ENCODE measurements around the gene JAK1. TPM values are rescaled to one million over a fixed set of nuclear protein-coding genes. Genes with fewer than 3 reads are reported as not detected.

Gene JAK1
- total and polyA plus RNA-seq, 9 donors, result 49.2 to 69.5 (median 56.2) TPM

- Histone ChIP-seq H3K4me1 (ENCODE audit: control insufficient read depth, insufficient read depth, low read length) (peaks cover 2% of the 10 kb centered on the region), H3K4me3 (ENCODE audit: low read length) (no peak overlapping the region), H3K36me3 (ENCODE audit: control insufficient read depth, insufficient read depth, low read length) (peaks cover 85% of the 10 kb centered on the region), H3K9me3 (replicated peaks; ENCODE audit: control insufficient read depth, low read depth, low read length) (no peaks in the 10 kb centered on the region), H3K27me3 (ENCODE audit: control insufficient read depth, insufficient read depth, low read length) (no peaks in the 10 kb centered on the region), H3K27ac (ENCODE audit: low read length) (no peak overlapping the region)
- 91% methylated on average over 10 of the region's 10 CpGs for WGBS (ENCODE audit: insufficient coverage)
- DNase-seq, result no peak
Measured at GRCh38 chr1:64846573-64847430, 119.5 kb downstream of the JAK1 start.

- Histone ChIP-seq H3K9me3 (replicated peaks; ENCODE audit: control insufficient read depth, low read depth, low read length) (no peaks in the 10 kb centered on the region), H3K36me3 (ENCODE audit: control insufficient read depth, insufficient read depth, low read length) (peaks cover 88% of the 10 kb centered on the region), H3K27ac (ENCODE audit: low read length) (no peak overlapping the region), H3K27me3 (ENCODE audit: control insufficient read depth, insufficient read depth, low read length) (no peaks in the 10 kb centered on the region), H3K4me1 (ENCODE audit: control insufficient read depth, insufficient read depth, low read length) (peaks cover 3% of the 10 kb centered on the region), H3K4me3 (ENCODE audit: low read length) (no peak overlapping the region)
- DNase-seq, result no peak
- 88% methylated on average over 11 of the region's 13 CpGs for WGBS (ENCODE audit: insufficient coverage)
Measured at GRCh38 chr1:64845831-64846425, 120.4 kb downstream of the JAK1 start.

GRCh38 chr1:64844609-64845008, 121.7 kb downstream of the JAK1 start:
- H3K4me1 ChIP-seq (ENCODE audit: control insufficient read depth, insufficient read depth, low read length), result peaks cover 12% of the 10 kb centered on the region
- peaks cover 88% of the 10 kb centered on the region for H3K36me3 ChIP-seq (ENCODE audit: control insufficient read depth, insufficient read depth, low read length)
- DNase-seq, result no peak
- H3K27ac ChIP-seq (ENCODE audit: low read length), result no peak overlapping the region
- H3K4me3 ChIP-seq (ENCODE audit: low read length), result no peak overlapping the region
- no peaks in the 10 kb centered on the region for H3K9me3 ChIP-seq (replicated peaks; ENCODE audit: control insufficient read depth, low read depth, low read length)
- no peaks in the 10 kb centered on the region for H3K27me3 ChIP-seq (ENCODE audit: control insufficient read depth, insufficient read depth, low read length)
- WGBS (ENCODE audit: insufficient coverage), result 100% methylated on average over 4 of the region's 7 CpGs

- Histone ChIP-seq H3K27me3 (ENCODE audit: control insufficient read depth, insufficient read depth, low read length) (no peaks in the 10 kb centered on the region), H3K4me3 (ENCODE audit: low read length) (no peak overlapping the region), H3K9me3 (replicated peaks; ENCODE audit: control insufficient read depth, low read depth, low read length) (no peaks in the 10 kb centered on the region), H3K27ac (ENCODE audit: low read length) (no peak overlapping the region), H3K36me3 (ENCODE audit: control insufficient read depth, insufficient read depth, low read length) (peaks cover 88% of the 10 kb centered on the region), H3K4me1 (ENCODE audit: control insufficient read depth, insufficient read depth, low read length) (peaks cover 15% of the 10 kb centered on the region)
- no peak for DNase-seq
- WGBS (ENCODE audit: insufficient coverage), result 98% methylated on average over 4 of the region's 7 CpGs
Measured at GRCh38 chr1:64844175-64844574, 122.2 kb downstream of the JAK1 start.

- WGBS (ENCODE audit: insufficient coverage), result 91% methylated on average over 7 of the region's 9 CpGs
- Histone ChIP-seq H3K27me3 (ENCODE audit: control insufficient read depth, insufficient read depth, low read length) (no peaks in the 10 kb centered on the region), H3K9me3 (replicated peaks; ENCODE audit: control insufficient read depth, low read depth, low read length) (no peaks in the 10 kb centered on the region), H3K27ac (ENCODE audit: low read length) (no peak overlapping the region), H3K36me3 (ENCODE audit: control insufficient read depth, insufficient read depth, low read length) (peaks cover 86% of the 10 kb centered on the region), H3K4me1 (ENCODE audit: control insufficient read depth, insufficient read depth, low read length) (peaks cover 15% of the 10 kb centered on the region), H3K4me3 (ENCODE audit: low read length) (no peak overlapping the region)
- DNase-seq, result no peak
Measured at GRCh38 chr1:64843675-64844074, 122.7 kb downstream of the JAK1 start.

- no peaks in the 10 kb centered on the region for H3K9me3 ChIP-seq (replicated peaks; ENCODE audit: control insufficient read depth, low read depth, low read length)
- peaks cover 80% of the 10 kb centered on the region for H3K36me3 ChIP-seq (ENCODE audit: control insufficient read depth, insufficient read depth, low read length)
- peaks cover 18% of the 10 kb centered on the region for H3K4me1 ChIP-seq (ENCODE audit: control insufficient read depth, insufficient read depth, low read length)
- no peak overlapping the region for H3K4me3 ChIP-seq (ENCODE audit: low read length)
- DNase-seq, result peak; percentile 36
- no CpG with 5 or more reads among the region's 2 CpGs for WGBS (ENCODE audit: insufficient coverage)
- H3K27ac ChIP-seq (ENCODE audit: low read length), result no peak overlapping the region
- H3K27me3 ChIP-seq (ENCODE audit: control insufficient read depth, insufficient read depth, low read length), result no peaks in the 10 kb centered on the region
Measured at GRCh38 chr1:64842224-64842623, 124.1 kb downstream of the JAK1 start.

- H3K27ac ChIP-seq (ENCODE audit: low read length), result no peak overlapping the region
Measured at GRCh38 chr1:64841330-64842065, 124.9 kb downstream of the JAK1 start.

GRCh38 chr1:64839732-64840405, 126.5 kb downstream of the JAK1 start:
- Histone ChIP-seq H3K27ac (ENCODE audit: low read length) (peak overlapping the region; percentile 79), H3K4me1 (ENCODE audit: control insufficient read depth, insufficient read depth, low read length) (peaks cover 18% of the 10 kb centered on the region), H3K36me3 (ENCODE audit: control insufficient read depth, insufficient read depth, low read length) (peaks cover 79% of the 10 kb centered on the region), H3K27me3 (ENCODE audit: control insufficient read depth, insufficient read depth, low read length) (no peaks in the 10 kb centered on the region), H3K9me3 (replicated peaks; ENCODE audit: control insufficient read depth, low read depth, low read length) (no peaks in the 10 kb centered on the region), H3K4me3 (ENCODE audit: low read length) (no peak overlapping the region)
- 77% methylated on average over 13 of the region's 15 CpGs for WGBS (ENCODE audit: insufficient coverage)
- peak; percentile 70 for DNase-seq

More at GRCh38 chr1:64841330-64842065, 124.9 kb downstream of the JAK1 start:
- Histone ChIP-seq H3K4me3 (ENCODE audit: low read length) (no peak overlapping the region), H3K9me3 (replicated peaks; ENCODE audit: control insufficient read depth, low read depth, low read length) (no peaks in the 10 kb centered on the region), H3K36me3 (ENCODE audit: control insufficient read depth, insufficient read depth, low read length) (peaks cover 81% of the 10 kb centered on the region), H3K4me1 (ENCODE audit: control insufficient read depth, insufficient read depth, low read length) (peaks cover 18% of the 10 kb centered on the region), H3K27me3 (ENCODE audit: control insufficient read depth, insufficient read depth, low read length) (no peaks in the 10 kb centered on the region)
- no peak for DNase-seq
- WGBS (ENCODE audit: insufficient coverage), result 53% methylated on average over 4 of the region's 6 CpGs

- H3K9me3 ChIP-seq (replicated peaks; ENCODE audit: control insufficient read depth, low read depth, low read length), result no peaks in the 10 kb centered on the region
- no peaks in the 10 kb centered on the region for H3K27me3 ChIP-seq (ENCODE audit: control insufficient read depth, insufficient read depth, low read length)
- peak; percentile 32 for DNase-seq
- H3K4me3 ChIP-seq (ENCODE audit: low read length), result no peak overlapping the region
- 76% methylated on average over 5 of the region's 5 CpGs for WGBS (ENCODE audit: insufficient coverage)
- peaks cover 18% of the 10 kb centered on the region for H3K4me1 ChIP-seq (ENCODE audit: control insufficient read depth, insufficient read depth, low read length)
- peak overlapping the region; percentile 79 for H3K27ac ChIP-seq (ENCODE audit: low read length)
- peaks cover 75% of the 10 kb centered on the region for H3K36me3 ChIP-seq (ENCODE audit: control insufficient read depth, insufficient read depth, low read length)
Measured at GRCh38 chr1:64839261-64839660, 127.1 kb downstream of the JAK1 start.
